IPS-15b (cell line): ENCODE measurements around the gene HLA-DRB5.
"Not testable (repeated sequence)": the region's sequence is repeated elsewhere in the genome, so short reads cannot be mapped to it uniquely, and the experiment has no call there.

Experiments
- H3K27me3 ChIP-seq: one replicate; pipeline ENCODE4 v1.6.1; 2013; ENCODE audit warnings: low read length; ENCODE audit not compliant: control insufficient read depth, insufficient read depth
- H3K36me3 ChIP-seq: one replicate; pipeline ENCODE4 v1.6.1; 2013; ENCODE audit warnings: low read length; ENCODE audit not compliant: control insufficient read depth, insufficient read depth
- H3K4me1 ChIP-seq: one replicate; pipeline ENCODE4 v1.6.1; 2013; ENCODE audit warnings: mild to moderate bottlenecking, low read length; ENCODE audit not compliant: control insufficient read depth, insufficient read depth
- H3K4me3 ChIP-seq: one replicate; pipeline ENCODE4 v1.5.1; 2013; ENCODE audit warnings: low read depth, low read length
- H3K9ac ChIP-seq: one replicate; pipeline ENCODE4 v1.6.1; 2013; ENCODE audit warnings: low read depth, mild to moderate bottlenecking, low read length
- H3K9me3 ChIP-seq: one replicate; pipeline ENCODE4 v1.6.1; 2013; ENCODE audit warnings: mild to moderate bottlenecking, low read length; ENCODE audit not compliant: control insufficient read depth, insufficient read depth

The HLA-DRB5 gene

GRCh38 chr6:32491700-32492099, 38.4 kb downstream of the HLA-DRB5 start:
- no peaks in the 10 kb centered on the region for H3K4me1 ChIP-seq
- no peaks in the 10 kb centered on the region for H3K9me3 ChIP-seq
- H3K9ac ChIP-seq: no peak overlapping the region
- no peaks in the 10 kb centered on the region for H3K36me3 ChIP-seq
- no peak overlapping the region for H3K4me3 ChIP-seq
- H3K27me3 ChIP-seq: no peaks in the 10 kb centered on the region

- Histone ChIP-seq H3K36me3 (no peaks in the 10 kb centered on the region), H3K4me3 (no peak overlapping the region), H3K27me3 (no peaks in the 10 kb centered on the region), H3K9ac (no peak overlapping the region), H3K4me1 (no peaks in the 10 kb centered on the region), H3K9me3 (no peaks in the 10 kb centered on the region)
Measured at GRCh38 chr6:32488083-32488482, 42.0 kb downstream of the HLA-DRB5 start.

GRCh38 chr6:32484614-32484998, 45.5 kb downstream of the HLA-DRB5 start:
- no peaks in the 10 kb centered on the region for H3K27me3 ChIP-seq
- H3K4me1 ChIP-seq: no peaks in the 10 kb centered on the region
- H3K36me3 ChIP-seq: no peaks in the 10 kb centered on the region
- no peaks in the 10 kb centered on the region for H3K9me3 ChIP-seq
- no peak overlapping the region for H3K4me3 ChIP-seq
- no peak overlapping the region for H3K9ac ChIP-seq

- no peaks in the 10 kb centered on the region for H3K36me3 ChIP-seq
Measured at GRCh38 chr6:32483968-32484613, 46.0 kb downstream of the HLA-DRB5 start.

GRCh38 chr6:32475392-32476206, 54.5 kb downstream of the HLA-DRB5 start:
- Histone ChIP-seq H3K4me3 (no peak overlapping the region), H3K4me1 (no peaks in the 10 kb centered on the region), H3K27me3 (no peaks in the 10 kb centered on the region), H3K9ac (no peak overlapping the region), H3K9me3 (no peaks in the 10 kb centered on the region), H3K36me3 (no peaks in the 10 kb centered on the region)

More at GRCh38 chr6:32483968-32484613, 46.0 kb downstream of the HLA-DRB5 start:
- Histone ChIP-seq H3K27me3 (no peaks in the 10 kb centered on the region), H3K4me1 (no peaks in the 10 kb centered on the region), H3K4me3 (no peak overlapping the region), H3K9ac (no peak overlapping the region), H3K9me3 (no peaks in the 10 kb centered on the region)

GRCh38 chr6:32473376-32474348, 56.4 kb downstream of the HLA-DRB5 start:
- H3K9me3 ChIP-seq, H3K27me3 ChIP-seq, H3K4me1 ChIP-seq, H3K9ac ChIP-seq, H3K36me3 ChIP-seq, H3K4me3 ChIP-seq: not testable (repeated sequence)

- Histone ChIP-seq H3K36me3 (no peaks in the 10 kb centered on the region), H3K9ac (no peak overlapping the region), H3K4me3 (no peak overlapping the region), H3K9me3 (no peaks in the 10 kb centered on the region), H3K27me3 (no peaks in the 10 kb centered on the region), H3K4me1 (no peaks in the 10 kb centered on the region)
Measured at GRCh38 chr6:32472781-32473375, 57.2 kb downstream of the HLA-DRB5 start.

GRCh38 chr6:32467743-32468503, 62.2 kb downstream of the HLA-DRB5 start:
- H3K9ac ChIP-seq, H3K27me3 ChIP-seq, H3K4me1 ChIP-seq, H3K4me3 ChIP-seq, H3K9me3 ChIP-seq, H3K36me3 ChIP-seq: not testable (repeated sequence)
